H9 (cell line): Measurements from ENCODE around the gene CKM. TPM values are rescaled to one million over a fixed set of nuclear protein-coding genes. Genes with fewer than 3 reads are reported as not detected.

Source experiments
- DNase-seq: peaks from one replicate; pipeline ENCODE4 v3.0.0-alpha.2; 2017
- H2AFZ ChIP-seq: one replicate; pipeline ENCODE4 v1.6.1; 2013; ENCODE audit warnings: mild to moderate bottlenecking, low read length, control low read depth, moderate library complexity
- H2AK5ac ChIP-seq: 2 replicates; pipeline ENCODE4 v1.6.1; 2013; ENCODE audit warnings: low read length, control low read depth, mixed read lengths; ENCODE audit not compliant: insufficient read length
- H2BK120ac ChIP-seq: one replicate; pipeline ENCODE4 v1.6.1; 2013; ENCODE audit warnings: low read depth, mild to moderate bottlenecking, low read length, control low read depth, inconsistent platforms; ENCODE audit not compliant: poor library complexity, severe bottlenecking
- H2BK12ac ChIP-seq: 2 replicates; pipeline ENCODE4 v1.6.1; 2013; ENCODE audit warnings: low read length, control low read depth, mixed read lengths, low read depth; ENCODE audit not compliant: insufficient read length
- H2BK15ac ChIP-seq: 2 replicates; pipeline ENCODE4 v1.6.1; 2013; ENCODE audit warnings: low read depth, low read length, control low read depth
- H2BK20ac ChIP-seq: one replicate; pipeline ENCODE4 v1.6.1; 2013; ENCODE audit warnings: low read depth, mild to moderate bottlenecking, low read length, control low read depth, inconsistent platforms; ENCODE audit not compliant: poor library complexity, severe bottlenecking
- H2BK5ac ChIP-seq: 2 replicates; pipeline ENCODE4 v1.6.1; 2013; ENCODE audit warnings: low read length, control low read depth, mixed read lengths; ENCODE audit not compliant: insufficient read length
- H3K14ac ChIP-seq: 2 replicates; pipeline ENCODE4 v1.6.1; 2013; ENCODE audit warnings: low read length, control low read depth; ENCODE audit not compliant: insufficient read depth
- H3K18ac ChIP-seq: 2 replicates; pipeline ENCODE4 v1.6.1; 2013; ENCODE audit warnings: low read depth, mild to moderate bottlenecking, mixed read lengths, low read length, control low read depth; ENCODE audit not compliant: insufficient read length
- H3K23ac ChIP-seq: 2 replicates; pipeline ENCODE4 v1.6.1; 2013; ENCODE audit warnings: low read length, control low read depth, mixed read lengths, low read depth; ENCODE audit not compliant: insufficient read length
- H3K23me2 ChIP-seq: 2 replicates; pipeline ENCODE4 v1.6.1; 2013; ENCODE audit warnings: low read depth, mild to moderate bottlenecking, mixed read lengths, low read length, control low read depth; ENCODE audit not compliant: insufficient read length, poor library complexity, severe bottlenecking
- H3K27ac ChIP-seq: 2 replicates; pipeline ENCODE4 v1.5.1; 2013; ENCODE audit warnings: low read length, control low read depth, mixed read lengths, low read depth; ENCODE audit not compliant: insufficient read length
- H3K27me3 ChIP-seq: 2 replicates; pipeline ENCODE4 v1.6.1; 2013; ENCODE audit warnings: low read length, control low read depth, inconsistent platforms; ENCODE audit not compliant: insufficient read depth
- H3K4ac ChIP-seq: 2 replicates; pipeline ENCODE4 v1.6.1; 2013; ENCODE audit warnings: low read depth, mild to moderate bottlenecking, control low read depth, inconsistent platforms, low read length, moderate library complexity
- H3K4me1 ChIP-seq: 2 replicates; pipeline ENCODE4 v1.6.1; 2013; ENCODE audit warnings: low read length, control low read depth, inconsistent platforms; ENCODE audit not compliant: insufficient read depth
- H3K4me2 ChIP-seq: 2 replicates; pipeline ENCODE4 v1.6.1; 2013; ENCODE audit warnings: low read length, control low read depth, mixed read lengths; ENCODE audit not compliant: insufficient read length, insufficient read depth
- H3K56ac ChIP-seq: 2 replicates; pipeline ENCODE4 v1.6.1; 2013; ENCODE audit warnings: low read depth, mild to moderate bottlenecking, mixed read lengths, low read length, control low read depth; ENCODE audit not compliant: insufficient read length
- H3K79me1 ChIP-seq: 2 replicates; pipeline ENCODE4 v1.6.1; 2013; ENCODE audit warnings: low read depth, mild to moderate bottlenecking, moderate library complexity, low read length, control low read depth, inconsistent platforms; ENCODE audit not compliant: insufficient read depth, poor library complexity, severe bottlenecking
- H3K79me2 ChIP-seq: 2 replicates; pipeline ENCODE4 v1.6.1; 2013; ENCODE audit warnings: low read length, control low read depth, inconsistent platforms; ENCODE audit not compliant: insufficient read depth
- H3K9ac ChIP-seq: 2 replicates; pipeline ENCODE4 v1.6.1; 2013; ENCODE audit warnings: low read length, control low read depth, mixed read lengths; ENCODE audit not compliant: insufficient read length; ENCODE audit errors: extremely low read depth
- H3K9me3 ChIP-seq: one replicate; pipeline ENCODE4 v1.6.1; 2013; ENCODE audit warnings: low read depth, low read length, inconsistent platforms; ENCODE audit not compliant: control insufficient read depth
- H3T11ph ChIP-seq: one replicate; pipeline ENCODE4 v1.6.1; 2013; ENCODE audit warnings: mild to moderate bottlenecking, low read length, control low read depth, inconsistent platforms
- H4K20me1 ChIP-seq: one replicate; pipeline ENCODE4 v1.6.1; 2013; ENCODE audit not compliant: control insufficient read depth, insufficient read length, insufficient read depth
- H4K5ac ChIP-seq: 2 replicates; pipeline ENCODE4 v1.6.1; 2013; ENCODE audit warnings: low read depth, mild to moderate bottlenecking, mixed read lengths, low read length, control low read depth; ENCODE audit not compliant: insufficient read length
- H4K8ac ChIP-seq: replicated peaks from 2 replicates; pipeline ENCODE4 v1.6.1; 2013; ENCODE audit warnings: low read length, control low read depth, mixed read lengths, low read depth; ENCODE audit not compliant: insufficient read length
- H4K91ac ChIP-seq: 2 replicates; pipeline ENCODE4 v1.6.1; 2013; ENCODE audit warnings: low read depth, mild to moderate bottlenecking, moderate library complexity, mixed read lengths, low read length, control low read depth; ENCODE audit not compliant: insufficient read length
- H3K27ac Mint-ChIP-seq, 3 experiments: 2 replicates in 2 of 3; 3 replicates in 1 of 3; pipeline ENCODE4 v1.8.0; 2020 to 2021; ENCODE audit warnings: mixed read lengths in 3 of 3, mild to moderate bottlenecking in 1 of 3, moderate library complexity in 1 of 3
- H3K27me3 Mint-ChIP-seq: 2 replicates; pipeline ENCODE4 v1.8.0; 2021; ENCODE audit warnings: low read depth, mild to moderate bottlenecking, moderate library complexity, mixed read lengths
- H3K36me3 Mint-ChIP-seq, 3 experiments: 2 replicates in 2 of 3; 3 replicates in 1 of 3; pipeline ENCODE4 v1.8.0; 2020 to 2021; ENCODE audit warnings: low read depth in 3 of 3, mixed read lengths in 3 of 3; ENCODE audit not compliant: insufficient read depth in 1 of 3
- H3K4me1 Mint-ChIP-seq, 2 experiments: 2 replicates each; pipeline ENCODE4 v1.8.0; 2020; ENCODE audit warnings: mixed read lengths in 2 of 2
- H3K4me3 Mint-ChIP-seq, 2 experiments: 2 replicates in 1 of 2; 3 replicates in 1 of 2; pipeline ENCODE4 v1.8.0; 2020 to 2021; ENCODE audit warnings: mild to moderate bottlenecking in 2 of 2, mixed read lengths in 2 of 2, moderate library complexity in 1 of 2
- H3K9me3 Mint-ChIP-seq, 2 experiments: 2 replicates in 1 of 2; 3 replicates in 1 of 2; pipeline ENCODE4 v1.8.0; 2020; ENCODE audit warnings: mild to moderate bottlenecking in 2 of 2, mixed read lengths in 2 of 2, moderate library complexity in 1 of 2
- WGBS: extraction: QIAGEN DNeasy Blood & Tissue Kit; methylation state at CpG from one replicate; pipeline ENCODE4 v1.1.7; 2013; ENCODE audit warnings: missing lambda C conversion rate, low lambda C conversion rate, mixed read lengths; ENCODE audit not compliant: insufficient read length; ENCODE audit errors: extremely low coverage; 5-methylcytosine and 5-hydroxymethylcytosine counted together
- total RNA-seq: library from RNA; stranded (reverse); gene quantifications from 2 replicates; pipeline ENCODE4 v1.2.1, GENCODE V29; 2021
- TF ChIP-seq, protein P1 (sequence below): fragments of 200-600 bp; sonication (generic); conservative IDR thresholded peaks from 3 replicates; pipeline ENCODE4 v1.8.0; 2021; ENCODE audit warnings: antibody characterized with exemption, mild to moderate bottlenecking

Gene CKM
- total RNA-seq, 1 experiment from 2014 or later, result not detected

DNA sequence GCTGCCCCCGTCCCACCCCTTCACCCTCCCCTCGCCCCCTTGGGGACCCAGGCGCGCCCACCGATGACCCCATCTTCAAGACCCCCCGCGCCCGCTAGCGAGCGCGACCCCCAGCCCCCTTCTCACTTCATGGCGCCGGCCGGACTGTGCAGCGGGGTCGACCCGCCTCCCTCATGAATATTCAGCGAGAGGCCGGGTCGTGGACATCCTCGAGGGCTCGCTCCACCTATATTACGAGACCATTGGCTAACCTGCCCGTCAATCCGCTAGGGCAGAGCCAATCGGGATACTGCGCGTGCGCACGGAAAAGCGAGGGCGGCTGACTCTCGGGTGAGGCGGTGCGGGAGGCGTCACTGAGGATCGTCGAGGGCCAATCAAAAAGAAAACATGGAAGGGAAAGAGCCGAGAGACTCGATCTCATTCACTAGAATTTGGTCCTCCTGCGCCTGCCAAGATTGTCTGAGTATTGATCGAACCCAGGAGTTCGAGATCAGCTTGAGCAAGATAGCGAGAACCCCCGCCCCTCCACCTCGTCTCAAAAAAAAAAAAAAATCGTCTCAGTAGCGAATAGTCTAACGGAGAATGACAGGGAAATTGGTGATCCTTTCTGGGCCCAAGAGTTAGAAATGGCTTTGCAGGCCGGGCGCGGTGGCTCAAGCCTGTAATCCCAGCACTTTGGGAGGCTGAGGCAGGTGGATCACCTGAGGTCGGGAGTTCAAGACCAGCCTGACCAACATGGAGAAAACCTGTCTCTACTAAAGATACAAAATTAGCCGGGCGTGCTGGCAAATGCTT lies 47.9 kb upstream of the CKM start, which contains the start of gene ERCC2:
TSS of gene ERCC2 (minus strand) at position 164 of the 795 bp plus-strand sequence. CDS start at position 131, 33 bp downstream.
- H2BK15ac ChIP-seq, result no peak within 1 kb of the TSS
- peaks cover 16 to 20% (median 19%) of the 10 kb centered on the region in 3 experiments; a peak in 6 of 7 replicates for H3K36me3 Mint-ChIP-seq
- TF ChIP-seq, protein P1, sequence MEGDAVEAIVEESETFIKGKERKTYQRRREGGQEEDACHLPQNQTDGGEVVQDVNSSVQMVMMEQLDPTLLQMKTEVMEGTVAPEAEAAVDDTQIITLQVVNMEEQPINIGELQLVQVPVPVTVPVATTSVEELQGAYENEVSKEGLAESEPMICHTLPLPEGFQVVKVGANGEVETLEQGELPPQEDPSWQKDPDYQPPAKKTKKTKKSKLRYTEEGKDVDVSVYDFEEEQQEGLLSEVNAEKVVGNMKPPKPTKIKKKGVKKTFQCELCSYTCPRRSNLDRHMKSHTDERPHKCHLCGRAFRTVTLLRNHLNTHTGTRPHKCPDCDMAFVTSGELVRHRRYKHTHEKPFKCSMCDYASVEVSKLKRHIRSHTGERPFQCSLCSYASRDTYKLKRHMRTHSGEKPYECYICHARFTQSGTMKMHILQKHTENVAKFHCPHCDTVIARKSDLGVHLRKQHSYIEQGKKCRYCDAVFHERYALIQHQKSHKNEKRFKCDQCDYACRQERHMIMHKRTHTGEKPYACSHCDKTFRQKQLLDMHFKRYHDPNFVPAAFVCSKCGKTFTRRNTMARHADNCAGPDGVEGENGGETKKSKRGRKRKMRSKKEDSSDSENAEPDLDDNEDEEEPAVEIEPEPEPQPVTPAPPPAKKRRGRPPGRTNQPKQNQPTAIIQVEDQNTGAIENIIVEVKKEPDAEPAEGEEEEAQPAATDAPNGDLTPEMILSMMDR, result no peak

More for the DNA sequence above, 47.9 kb upstream of the CKM start, which contains the start of gene ERCC2:
- no peak within 1 kb of the TSS for H3K27ac ChIP-seq
- H2BK20ac ChIP-seq, result no peak within 1 kb of the TSS
- no CpG with 5 or more reads among the region's 55 CpGs for WGBS
- no peaks in the 10 kb centered on the region for H3K27me3 Mint-ChIP-seq
- peak within 1 kb of the TSS; percentile 69 for H3K9ac ChIP-seq
- no peaks in the 10 kb centered on the region for H4K20me1 ChIP-seq
- no peak within 1 kb of the TSS for H3K56ac ChIP-seq
- peak within 1 kb of the TSS; percentile 44 for H3K4me2 ChIP-seq
- H3K79me1 ChIP-seq, result peaks cover 3% of the 10 kb centered on the region
- no peaks in the 10 kb centered on the region; the same call in 1 of the 2 replicates for H3K79me2 ChIP-seq
- no peaks in the 10 kb centered on the region for H3K9me3 ChIP-seq
- H3K9me3 Mint-ChIP-seq, result no peaks in the 10 kb centered on the region
- H3K23me2 ChIP-seq, result no peaks in the 10 kb centered on the region
- H3K4me1 ChIP-seq, result peaks cover 4% of the 10 kb centered on the region; the same call in 1 of the 2 replicates
- H3K27ac Mint-ChIP-seq, result peak within 1 kb of the TSS; percentile 98 to 99 (median 99); a peak in 6 of 7 replicates
- no peak within 1 kb of the TSS for H2AFZ ChIP-seq
- H3K14ac ChIP-seq, result no peak within 1 kb of the TSS; the same call in 1 of the 2 replicates
- no peaks in the 10 kb centered on the region for H3K27me3 ChIP-seq
- no peak within 1 kb of the TSS for H4K8ac ChIP-seq
- peak within 1 kb of the TSS; percentile 72 for H3K18ac ChIP-seq
- no peak within 1 kb of the TSS for H2BK12ac ChIP-seq
- no peak within 1 kb of the TSS for H4K5ac ChIP-seq
- peak within 1 kb of the TSS; percentile 79 to 88 for H3K4me3 Mint-ChIP-seq
- no peak within 1 kb of the TSS for H2BK5ac ChIP-seq
- no peak within 1 kb of the TSS for H2AK5ac ChIP-seq
- H3K23ac ChIP-seq, result no peak within 1 kb of the TSS
- H3K4ac ChIP-seq, result no peak within 1 kb of the TSS
- peaks cover 7 to 23% of the 10 kb centered on the region in 2 experiments for H3K4me1 Mint-ChIP-seq
- peak; percentile 99 for DNase-seq
- H3T11ph ChIP-seq, result no peak within 1 kb of the TSS
- H2BK120ac ChIP-seq, result no peak within 1 kb of the TSS
- H4K91ac ChIP-seq, result no peak within 1 kb of the TSS
